ENCODE data around the gene BSG.
A peak's percentile ranks its signal among the peaks of the same experiment; 100 is the strongest.

DNA sequence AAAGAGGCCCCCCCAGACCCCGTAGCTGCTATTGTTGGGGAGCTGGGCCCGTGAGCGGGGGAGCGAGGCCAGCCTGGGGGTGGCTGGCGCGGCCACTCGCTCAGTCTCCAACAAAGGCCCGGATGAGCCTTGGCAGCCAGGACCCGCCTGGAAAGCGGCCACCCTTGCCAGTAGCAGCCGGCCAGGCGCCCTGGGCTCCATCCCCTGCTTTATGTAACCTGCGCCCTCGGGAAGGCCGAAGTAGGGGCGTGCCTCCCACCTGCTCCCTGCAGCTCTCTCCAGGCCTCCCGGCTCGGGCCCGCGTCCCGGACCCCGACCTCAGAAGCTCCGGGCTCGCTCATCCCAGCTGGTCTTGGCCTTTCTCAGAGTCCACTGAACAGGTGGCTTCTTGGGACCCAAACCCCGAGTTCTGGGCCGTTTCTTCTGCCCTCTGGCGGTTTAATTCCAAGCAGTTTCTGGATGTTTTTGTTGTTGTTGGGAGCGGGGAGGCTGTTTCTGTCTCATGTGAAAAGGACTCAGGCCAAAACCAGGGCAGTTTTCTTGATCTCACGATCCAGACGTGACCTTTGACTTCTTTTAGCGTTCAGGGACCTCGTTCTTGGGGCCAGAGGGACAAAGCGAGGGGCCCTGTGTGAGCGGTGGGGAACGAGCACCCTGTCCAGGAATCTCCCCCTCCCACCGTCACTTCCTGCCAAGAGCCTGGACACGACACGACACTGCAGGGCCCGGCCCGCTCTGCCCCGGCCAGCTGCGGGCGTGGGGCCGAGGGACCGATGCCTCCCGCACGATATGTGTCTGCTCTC lies 39.6 kb upstream of the BSG start:
- TF ChIP-seq, protein P1, sequence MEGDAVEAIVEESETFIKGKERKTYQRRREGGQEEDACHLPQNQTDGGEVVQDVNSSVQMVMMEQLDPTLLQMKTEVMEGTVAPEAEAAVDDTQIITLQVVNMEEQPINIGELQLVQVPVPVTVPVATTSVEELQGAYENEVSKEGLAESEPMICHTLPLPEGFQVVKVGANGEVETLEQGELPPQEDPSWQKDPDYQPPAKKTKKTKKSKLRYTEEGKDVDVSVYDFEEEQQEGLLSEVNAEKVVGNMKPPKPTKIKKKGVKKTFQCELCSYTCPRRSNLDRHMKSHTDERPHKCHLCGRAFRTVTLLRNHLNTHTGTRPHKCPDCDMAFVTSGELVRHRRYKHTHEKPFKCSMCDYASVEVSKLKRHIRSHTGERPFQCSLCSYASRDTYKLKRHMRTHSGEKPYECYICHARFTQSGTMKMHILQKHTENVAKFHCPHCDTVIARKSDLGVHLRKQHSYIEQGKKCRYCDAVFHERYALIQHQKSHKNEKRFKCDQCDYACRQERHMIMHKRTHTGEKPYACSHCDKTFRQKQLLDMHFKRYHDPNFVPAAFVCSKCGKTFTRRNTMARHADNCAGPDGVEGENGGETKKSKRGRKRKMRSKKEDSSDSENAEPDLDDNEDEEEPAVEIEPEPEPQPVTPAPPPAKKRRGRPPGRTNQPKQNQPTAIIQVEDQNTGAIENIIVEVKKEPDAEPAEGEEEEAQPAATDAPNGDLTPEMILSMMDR (conservative IDR thresholded peaks at IDR 0.05; ENCODE audit: low read depth in 2 of 2) = peak; percentile 59 to 63
- TF ChIP-seq POLR2AphosphoS5 (IDR thresholded peaks at IDR 0.05; ENCODE audit: low read depth) (no peak), EZH2phosphoT487 (IDR thresholded peaks at IDR 0.05; ENCODE audit: unreplicated experiment) (no peak), EZH2 (IDR thresholded peaks at IDR 0.05; ENCODE audit: low read depth, unreplicated experiment) (no peak)
- TF ChIP-seq, protein P2, sequence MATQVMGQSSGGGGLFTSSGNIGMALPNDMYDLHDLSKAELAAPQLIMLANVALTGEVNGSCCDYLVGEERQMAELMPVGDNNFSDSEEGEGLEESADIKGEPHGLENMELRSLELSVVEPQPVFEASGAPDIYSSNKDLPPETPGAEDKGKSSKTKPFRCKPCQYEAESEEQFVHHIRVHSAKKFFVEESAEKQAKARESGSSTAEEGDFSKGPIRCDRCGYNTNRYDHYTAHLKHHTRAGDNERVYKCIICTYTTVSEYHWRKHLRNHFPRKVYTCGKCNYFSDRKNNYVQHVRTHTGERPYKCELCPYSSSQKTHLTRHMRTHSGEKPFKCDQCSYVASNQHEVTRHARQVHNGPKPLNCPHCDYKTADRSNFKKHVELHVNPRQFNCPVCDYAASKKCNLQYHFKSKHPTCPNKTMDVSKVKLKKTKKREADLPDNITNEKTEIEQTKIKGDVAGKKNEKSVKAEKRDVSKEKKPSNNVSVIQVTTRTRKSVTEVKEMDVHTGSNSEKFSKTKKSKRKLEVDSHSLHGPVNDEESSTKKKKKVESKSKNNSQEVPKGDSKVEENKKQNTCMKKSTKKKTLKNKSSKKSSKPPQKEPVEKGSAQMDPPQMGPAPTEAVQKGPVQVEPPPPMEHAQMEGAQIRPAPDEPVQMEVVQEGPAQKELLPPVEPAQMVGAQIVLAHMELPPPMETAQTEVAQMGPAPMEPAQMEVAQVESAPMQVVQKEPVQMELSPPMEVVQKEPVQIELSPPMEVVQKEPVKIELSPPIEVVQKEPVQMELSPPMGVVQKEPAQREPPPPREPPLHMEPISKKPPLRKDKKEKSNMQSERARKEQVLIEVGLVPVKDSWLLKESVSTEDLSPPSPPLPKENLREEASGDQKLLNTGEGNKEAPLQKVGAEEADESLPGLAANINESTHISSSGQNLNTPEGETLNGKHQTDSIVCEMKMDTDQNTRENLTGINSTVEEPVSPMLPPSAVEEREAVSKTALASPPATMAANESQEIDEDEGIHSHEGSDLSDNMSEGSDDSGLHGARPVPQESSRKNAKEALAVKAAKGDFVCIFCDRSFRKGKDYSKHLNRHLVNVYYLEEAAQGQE (IDR thresholded peaks at IDR 0.05; ENCODE audit: unreplicated experiment) = no peak
